Activated T-helper 2 cell treated with anti-CD3 and anti-CD28 coated beads, Interferon-gamma antibody, Interleukin-2, Interleukin-4, amounts not matched to agents 10 μg/mL and 5 μg/mL and 100 μg/mL, durations not matched to agents 14 hours and 24 hours and 36 hours (primary cell): Measurements from ENCODE around the gene MAB21L1. TPM values are rescaled to one million over a fixed set of nuclear protein-coding genes. Genes with fewer than 3 reads are reported as not detected.

Experiments used
- DNase-seq: peaks from one replicate; pipeline ENCODE4 v3.0.0; 2021; ENCODE audit warnings: low spot score
- H3K27ac Mint-ChIP-seq: one replicate; pipeline ENCODE4 v1.8.0; 2021; ENCODE audit warnings: mixed read lengths
- H3K27me3 Mint-ChIP-seq: one replicate; pipeline ENCODE4 v1.8.0; 2021; ENCODE audit warnings: low read depth, mixed read lengths
- H3K36me3 Mint-ChIP-seq: one replicate; pipeline ENCODE4 v1.8.0; 2021; ENCODE audit warnings: low read depth, mixed read lengths
- H3K4me1 Mint-ChIP-seq: one replicate; pipeline ENCODE4 v1.8.0; 2021; ENCODE audit warnings: low read depth, mixed read lengths
- H3K4me3 Mint-ChIP-seq: one replicate; pipeline ENCODE4 v1.8.0; 2021; ENCODE audit warnings: low read depth, mild to moderate bottlenecking, moderate library complexity, mixed read lengths
- H3K9me3 Mint-ChIP-seq: one replicate; pipeline ENCODE4 v1.8.0; 2021; ENCODE audit warnings: mixed read lengths
- intact Hi-C: fragments of 100-400 bp; cut with micrococcal nuclease; formaldehyde crosslinking; loops from one replicate; pipeline ENCODE4 v1.15.1; 2023
- total RNA-seq: library from RNA; stranded (reverse); gene quantifications from 2 replicates; pipeline ENCODE4 v1.2.3, GENCODE V29; 2022

The MAB21L1 gene
- total RNA-seq, 1 donor from 2014 or later = 0.07 TPM

DNA sequence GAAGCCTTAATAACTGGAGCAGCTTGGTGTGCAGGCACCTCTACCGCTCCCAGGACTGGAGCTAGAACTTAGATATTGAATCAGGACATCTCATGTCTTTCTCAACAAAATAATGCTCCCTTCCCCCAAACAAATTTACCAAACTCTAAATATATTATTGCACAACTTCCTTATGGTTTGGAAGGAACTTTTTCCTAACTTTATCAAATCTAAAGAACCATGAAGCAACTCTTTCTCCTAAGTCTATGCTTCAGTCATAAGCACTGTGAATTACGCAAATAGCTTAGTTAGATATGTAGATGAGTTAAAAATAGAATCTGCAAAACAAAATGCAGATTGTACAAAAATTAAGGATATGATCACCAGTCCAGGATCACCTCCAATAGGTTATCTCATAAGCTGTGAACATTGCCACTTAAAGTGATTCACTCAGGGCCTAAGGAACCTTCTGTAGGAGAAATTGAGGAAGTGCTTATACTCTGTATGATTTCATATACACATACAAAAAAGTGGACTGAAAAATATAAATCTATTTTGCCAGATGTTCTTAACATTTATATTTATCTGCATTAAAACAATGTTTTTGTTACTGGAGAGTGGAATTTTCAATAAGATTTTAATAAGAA lies 20.4 kb upstream of the MAB21L1 start:
- DNase-seq = no peak
- H3K4me1 Mint-ChIP-seq = no peaks in the 10 kb centered on the region
- intact Hi-C loops = no loop called here
- H3K27me3 Mint-ChIP-seq = no peaks in the 10 kb centered on the region
- no peak overlapping the region for H3K27ac Mint-ChIP-seq
- no peak overlapping the region for H3K4me3 Mint-ChIP-seq
- no peaks in the 10 kb centered on the region for H3K36me3 Mint-ChIP-seq
- H3K9me3 Mint-ChIP-seq = no peaks in the 10 kb centered on the region

DNA sequence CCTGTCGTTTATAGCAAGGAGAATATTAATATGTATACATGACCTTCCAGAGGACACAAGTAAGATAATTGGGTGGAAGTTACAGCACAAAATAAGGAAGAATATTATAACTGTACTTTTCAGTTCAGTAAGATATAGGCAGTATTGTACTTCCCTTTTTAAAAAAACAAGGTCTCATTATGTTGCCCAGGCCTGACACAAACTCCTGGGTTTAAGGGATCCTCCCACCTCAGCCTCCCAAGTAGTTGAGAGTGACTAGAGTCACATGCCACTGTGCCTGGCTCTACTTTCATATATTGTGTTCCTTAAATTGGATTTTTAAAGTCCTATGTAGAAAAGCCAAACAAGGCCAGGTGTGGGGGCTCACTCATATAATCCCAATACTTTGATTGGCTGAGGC lies 19.5 kb upstream of the MAB21L1 start:
- no peak for DNase-seq
- intact Hi-C loops = no loop called here
- H3K36me3 Mint-ChIP-seq = no peaks in the 10 kb centered on the region
- no peak overlapping the region for H3K4me3 Mint-ChIP-seq
- no peaks in the 10 kb centered on the region for H3K27me3 Mint-ChIP-seq
- H3K27ac Mint-ChIP-seq = no peak overlapping the region
- no peaks in the 10 kb centered on the region for H3K9me3 Mint-ChIP-seq
- no peaks in the 10 kb centered on the region for H3K4me1 Mint-ChIP-seq

DNA sequence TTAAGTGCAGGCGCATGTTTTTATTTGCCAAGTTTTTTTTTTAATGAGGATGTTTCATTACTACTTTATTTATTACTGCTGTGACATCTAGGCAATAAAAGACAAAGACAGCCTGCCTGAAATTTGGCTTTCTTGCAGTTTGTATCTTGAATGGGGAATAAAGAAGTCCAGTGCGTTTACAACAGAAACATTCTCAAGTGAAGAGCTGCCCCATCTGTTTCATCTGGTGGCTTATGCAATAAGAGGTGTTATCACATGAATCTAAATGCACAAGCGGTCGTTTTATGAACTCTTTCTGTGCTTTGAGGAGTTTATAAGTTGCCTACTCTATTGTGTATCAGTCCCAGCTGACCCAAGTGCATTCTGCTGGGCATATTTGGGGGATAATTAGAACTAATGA lies 12.6 kb upstream of the MAB21L1 start:
- intact Hi-C loops = no loop called here
- Mint-ChIP-seq H3K4me3 (no peak overlapping the region), H3K36me3 (no peaks in the 10 kb centered on the region), H3K4me1 (no peaks in the 10 kb centered on the region), H3K27me3 (peaks cover 2% of the 10 kb centered on the region), H3K27ac (no peak overlapping the region), H3K9me3 (no peaks in the 10 kb centered on the region)
- DNase-seq = no peak

DNA sequence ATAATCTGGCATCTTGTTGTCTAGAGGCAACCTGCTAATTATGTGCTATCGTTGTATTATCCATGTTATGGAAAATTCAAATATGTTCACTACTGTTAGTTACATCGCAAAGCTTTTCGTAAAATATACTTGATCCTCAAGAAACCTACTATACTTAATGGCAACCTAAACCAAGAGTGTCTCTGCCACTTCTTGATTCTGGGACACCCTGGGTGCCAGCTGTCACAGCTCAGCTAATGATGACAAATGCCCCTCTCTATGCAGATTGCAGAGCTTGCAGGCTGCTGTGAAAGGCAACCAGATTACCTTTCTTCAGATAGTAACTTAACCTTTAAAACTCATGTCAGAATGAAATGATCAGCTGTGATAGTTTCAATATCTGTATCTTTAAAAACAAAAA lies 8.9 kb upstream of the MAB21L1 start:
- no peaks in the 10 kb centered on the region for H3K9me3 Mint-ChIP-seq
- intact Hi-C loops = no loop called here
- H3K27ac Mint-ChIP-seq = no peak overlapping the region
- H3K4me3 Mint-ChIP-seq = no peak overlapping the region
- no peaks in the 10 kb centered on the region for H3K36me3 Mint-ChIP-seq
- peaks cover 2% of the 10 kb centered on the region for H3K27me3 Mint-ChIP-seq
- DNase-seq = no peak
- no peaks in the 10 kb centered on the region for H3K4me1 Mint-ChIP-seq

DNA sequence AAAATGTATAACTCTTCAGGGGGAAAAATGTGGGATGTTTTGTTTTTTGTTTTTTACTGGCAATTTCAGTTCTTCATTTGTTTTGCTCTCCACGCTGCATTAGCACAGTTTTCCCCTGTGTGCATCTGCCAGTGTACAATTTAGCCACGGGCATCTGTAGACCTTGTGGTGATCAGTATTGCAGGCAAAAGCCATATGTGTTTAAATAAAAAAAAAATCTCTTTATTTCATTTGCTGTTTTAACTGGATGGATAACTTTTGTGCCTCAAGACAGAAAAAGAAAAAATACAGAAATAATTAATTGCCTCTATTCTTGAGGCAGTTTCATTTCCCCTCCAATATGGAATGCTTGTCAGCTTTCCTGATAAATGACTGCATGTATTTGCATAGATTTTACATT lies 7.9 kb upstream of the MAB21L1 start:
- no peak overlapping the region for H3K4me3 Mint-ChIP-seq
- no peak overlapping the region for H3K27ac Mint-ChIP-seq
- no peaks in the 10 kb centered on the region for H3K9me3 Mint-ChIP-seq
- H3K27me3 Mint-ChIP-seq = peaks cover 2% of the 10 kb centered on the region
- no peaks in the 10 kb centered on the region for H3K36me3 Mint-ChIP-seq
- DNase-seq = no peak
- H3K4me1 Mint-ChIP-seq = no peaks in the 10 kb centered on the region
- intact Hi-C loops = no loop called here

DNA sequence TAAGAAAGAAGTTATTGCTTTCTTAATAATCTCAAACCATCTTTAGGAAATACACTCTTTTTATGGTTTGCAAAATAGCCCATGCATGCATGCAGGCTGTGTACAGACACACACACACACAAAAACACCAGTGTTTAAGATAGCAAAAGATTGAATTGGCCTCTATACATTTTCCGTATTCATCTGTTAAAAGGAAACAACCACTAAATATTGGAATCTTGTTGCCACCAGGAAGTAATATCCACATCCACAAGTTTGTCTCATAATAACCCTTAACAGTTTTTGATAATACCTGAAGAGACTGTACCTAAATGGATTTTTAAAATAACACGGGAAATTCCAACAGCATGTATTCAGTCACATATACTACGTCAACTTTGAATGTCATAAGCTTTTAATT lies 7.3 kb upstream of the MAB21L1 start:
- intact Hi-C loops = no loop called here

DNA sequence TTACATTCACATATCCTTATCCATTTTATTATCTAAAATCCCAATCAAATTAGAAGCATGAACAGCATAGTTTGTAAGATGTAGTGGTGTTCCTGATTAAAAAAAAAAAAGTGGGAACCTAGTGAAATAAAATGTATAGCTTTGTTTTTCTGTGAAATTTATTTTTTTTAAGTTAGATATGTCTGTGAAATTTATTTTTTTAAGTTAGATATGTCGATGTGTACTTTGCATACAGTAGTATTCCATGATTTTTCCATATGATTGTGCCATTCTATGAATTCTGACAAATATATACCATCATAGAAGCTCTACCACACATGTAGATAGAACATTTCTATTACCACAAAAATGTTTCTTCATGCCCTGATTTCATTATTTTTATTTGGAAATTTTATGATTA lies 6.0 kb upstream of the MAB21L1 start:
- Mint-ChIP-seq H3K4me1 (no peaks in the 10 kb centered on the region), H3K36me3 (no peaks in the 10 kb centered on the region), H3K27me3 (peaks cover 18% of the 10 kb centered on the region), H3K9me3 (no peaks in the 10 kb centered on the region), H3K4me3 (no peak overlapping the region), H3K27ac (no peak overlapping the region)
- intact Hi-C loops = no loop called here
- DNase-seq = no peak

More for the DNA sequence above, 7.3 kb upstream of the MAB21L1 start:
- Mint-ChIP-seq H3K4me3 (no peak overlapping the region), H3K4me1 (no peaks in the 10 kb centered on the region), H3K27ac (no peak overlapping the region), H3K27me3 (peaks cover 8% of the 10 kb centered on the region), H3K36me3 (no peaks in the 10 kb centered on the region), H3K9me3 (no peaks in the 10 kb centered on the region)
- DNase-seq = no peak

DNA sequence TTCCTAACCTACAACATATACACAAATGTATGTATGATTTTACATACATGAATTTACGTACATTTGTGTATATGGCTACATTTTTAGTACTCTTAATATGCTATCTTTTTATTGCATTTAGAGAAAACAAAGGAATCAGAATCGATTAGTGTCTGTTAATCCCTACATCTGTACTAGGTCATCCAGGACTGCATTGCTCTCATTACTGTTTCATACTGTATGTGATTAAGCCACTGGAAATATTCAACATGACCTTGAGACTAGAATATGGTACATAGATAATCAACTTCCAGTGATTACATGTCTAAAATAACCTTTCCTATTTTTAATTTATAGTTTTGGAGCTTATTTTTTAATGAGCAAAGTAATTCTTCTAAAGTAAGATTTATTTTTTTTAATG lies 5.3 kb upstream of the MAB21L1 start:
- Mint-ChIP-seq H3K4me3 (no peak overlapping the region), H3K36me3 (no peaks in the 10 kb centered on the region), H3K27ac (no peak overlapping the region), H3K9me3 (no peaks in the 10 kb centered on the region), H3K27me3 (peaks cover 25% of the 10 kb centered on the region), H3K4me1 (no peaks in the 10 kb centered on the region)
- DNase-seq = no peak
- intact Hi-C loops = no loop called here

DNA sequence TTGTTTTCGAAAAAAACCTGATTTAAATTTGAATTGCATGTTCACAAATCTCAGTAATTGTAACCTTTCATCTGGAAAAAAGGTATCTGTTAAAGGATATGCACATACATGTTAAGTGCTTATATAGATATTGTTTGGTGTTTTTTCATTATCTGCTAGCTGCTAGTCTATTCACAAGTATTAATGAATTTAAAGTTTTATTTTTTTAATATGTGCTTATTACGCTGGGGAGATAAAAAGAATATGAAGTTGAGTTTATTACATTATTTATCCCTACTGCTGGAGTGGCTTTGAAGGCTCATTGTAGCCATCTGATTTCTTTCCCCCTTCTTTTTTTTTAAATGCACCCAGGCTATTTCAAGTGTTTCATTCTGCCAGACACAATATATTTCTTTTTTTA lies 3.9 kb upstream of the MAB21L1 start:
- DNase-seq = no peak
- H3K27ac Mint-ChIP-seq = no peak overlapping the region
- no peak overlapping the region for H3K4me3 Mint-ChIP-seq
- H3K9me3 Mint-ChIP-seq = no peaks in the 10 kb centered on the region
- intact Hi-C loops = no loop called here
- H3K27me3 Mint-ChIP-seq = peaks cover 40% of the 10 kb centered on the region
- H3K4me1 Mint-ChIP-seq = peaks cover 12% of the 10 kb centered on the region
- no peaks in the 10 kb centered on the region for H3K36me3 Mint-ChIP-seq

DNA sequence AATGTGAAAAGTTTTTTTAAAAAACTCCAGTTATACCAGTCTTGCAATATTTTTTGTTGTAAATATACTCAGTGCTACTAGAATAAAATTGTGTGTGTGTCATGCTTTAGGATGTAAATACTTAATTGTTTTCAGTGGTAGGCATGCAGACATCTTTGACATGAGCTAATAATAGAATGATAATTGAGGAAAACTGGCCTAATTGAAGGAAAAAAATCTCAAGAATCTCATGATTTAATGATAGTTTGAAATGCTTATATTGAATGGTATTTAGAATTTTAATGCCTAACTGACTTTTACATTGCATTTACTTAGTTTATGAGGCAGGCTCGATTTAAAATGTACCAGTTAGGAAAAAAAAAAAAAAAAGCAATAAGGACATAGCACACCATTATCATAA lies 3.2 kb upstream of the MAB21L1 start:
- peaks cover 44% of the 10 kb centered on the region for H3K27me3 Mint-ChIP-seq
- no peak overlapping the region for H3K27ac Mint-ChIP-seq
- peaks cover 13% of the 10 kb centered on the region for H3K4me1 Mint-ChIP-seq

DNA sequence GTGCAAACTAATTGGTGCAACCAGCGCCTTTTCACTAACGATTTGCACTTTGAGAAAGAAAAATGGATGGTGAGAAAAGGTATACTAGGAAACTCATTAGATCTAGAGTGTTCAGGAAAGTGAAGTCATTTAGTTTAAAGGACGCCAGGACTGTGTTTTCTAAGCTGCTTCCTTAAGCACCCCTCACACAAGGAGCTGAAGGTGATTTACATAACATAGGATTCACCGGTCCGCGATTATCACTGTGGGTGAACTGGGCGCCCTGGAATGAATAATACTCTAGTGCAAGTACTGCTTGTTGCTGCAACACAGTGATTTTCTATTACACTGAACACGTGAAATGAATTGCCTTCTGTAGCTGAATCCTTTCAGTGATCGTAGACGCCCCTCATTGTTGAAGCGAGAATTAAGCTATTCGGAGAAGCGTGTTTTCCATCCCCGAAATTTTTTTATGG lies 2.6 kb upstream of the MAB21L1 start:
- peaks cover 13% of the 10 kb centered on the region for H3K4me1 Mint-ChIP-seq
- H3K4me3 Mint-ChIP-seq = no peak overlapping the region
- no peaks in the 10 kb centered on the region for H3K9me3 Mint-ChIP-seq
- peaks cover 49% of the 10 kb centered on the region for H3K27me3 Mint-ChIP-seq
- no peak for DNase-seq
- no peak overlapping the region for H3K27ac Mint-ChIP-seq
- intact Hi-C loops = loop anchor here (5.0 kb wide), 1 partner anchor 537 kb away; the partner anchor contains the start of gene NBEA
- H3K36me3 Mint-ChIP-seq = no peaks in the 10 kb centered on the region

More for the DNA sequence above, 3.2 kb upstream of the MAB21L1 start:
- intact Hi-C loops = loop anchor here (5.0 kb wide), 1 partner anchor 537 kb away; the partner anchor contains the start of gene NBEA
- H3K36me3 Mint-ChIP-seq = no peaks in the 10 kb centered on the region
- no peak for DNase-seq
- H3K4me3 Mint-ChIP-seq = no peak overlapping the region
- H3K9me3 Mint-ChIP-seq = no peaks in the 10 kb centered on the region

DNA sequence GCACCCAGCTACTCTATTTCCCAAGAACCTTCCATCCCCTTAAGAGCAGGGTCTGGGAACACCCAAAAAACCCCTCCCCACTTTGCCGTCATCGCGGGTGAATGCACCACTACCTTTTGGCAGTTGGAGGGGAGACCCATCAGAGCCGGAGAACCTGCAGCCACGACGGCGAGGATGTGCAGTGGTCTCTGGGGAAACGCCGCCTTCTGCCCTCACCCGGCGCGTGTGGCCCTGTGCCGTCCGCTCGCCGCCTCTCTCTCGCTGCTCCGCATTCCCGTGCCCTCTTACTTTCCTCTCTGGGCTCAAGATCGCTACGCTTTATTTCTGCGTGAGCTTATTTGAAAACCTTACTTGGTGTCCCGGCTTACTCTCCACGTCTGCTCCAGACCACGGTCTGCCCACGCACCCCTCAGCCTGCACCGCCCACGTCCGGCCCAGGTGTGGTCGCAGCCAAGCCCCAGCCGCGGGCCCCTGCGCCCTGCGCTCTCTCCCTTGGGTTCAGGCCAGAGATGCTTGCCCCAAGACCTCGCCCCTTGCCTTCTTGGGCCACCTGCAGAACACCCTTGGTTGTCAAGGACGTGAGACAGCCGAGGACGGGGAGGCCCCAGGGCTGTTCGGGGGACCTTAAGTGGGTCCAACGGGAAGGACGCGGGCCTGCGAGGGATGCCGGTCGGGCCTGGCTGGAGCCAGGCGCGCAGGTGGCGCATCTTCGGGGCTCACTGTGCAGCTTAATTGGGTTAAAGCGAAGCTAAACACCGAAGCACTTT lies 2.0 kb upstream of the MAB21L1 start:
- H3K27ac Mint-ChIP-seq = no peak overlapping the region
- no peak overlapping the region for H3K4me3 Mint-ChIP-seq
- no peaks in the 10 kb centered on the region for H3K9me3 Mint-ChIP-seq
- H3K27me3 Mint-ChIP-seq = peaks cover 53% of the 10 kb centered on the region
- no peaks in the 10 kb centered on the region for H3K36me3 Mint-ChIP-seq
- peaks cover 13% of the 10 kb centered on the region for H3K4me1 Mint-ChIP-seq
- intact Hi-C loops = loop anchor here (5.0 kb wide), 1 partner anchor 536 kb away; the partner anchor contains the start of gene NBEA
- no peak for DNase-seq

DNA sequence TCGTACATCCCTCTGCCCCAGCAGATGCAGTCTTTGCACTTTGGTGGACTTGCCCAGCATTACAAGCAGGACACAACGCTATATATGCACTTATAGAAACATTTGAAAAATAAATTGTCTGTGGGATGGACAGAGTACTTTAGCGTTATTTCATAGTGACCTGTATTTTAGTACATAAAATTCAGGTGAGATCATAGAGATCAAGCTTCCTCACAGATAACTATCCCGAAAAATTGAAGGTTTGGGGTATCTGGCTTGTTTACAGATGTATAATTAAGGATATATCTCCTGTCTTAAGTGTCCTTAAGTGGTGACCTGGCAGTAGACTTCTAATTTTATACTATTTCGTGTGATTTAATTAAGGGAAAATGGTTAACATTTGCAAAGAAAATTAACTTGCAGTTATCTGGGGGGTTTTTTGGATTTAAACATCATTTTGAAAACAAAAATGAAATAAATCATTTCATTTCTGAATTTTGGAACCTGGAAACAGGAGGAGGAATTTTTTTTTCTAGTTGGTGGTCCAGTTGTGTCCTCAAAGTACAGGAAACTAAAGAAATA lies 977 bp upstream of the MAB21L1 start:
- no peaks in the 10 kb centered on the region for H3K36me3 Mint-ChIP-seq
- H3K27me3 Mint-ChIP-seq = peaks cover 58% of the 10 kb centered on the region
- no peaks in the 10 kb centered on the region for H3K9me3 Mint-ChIP-seq
- intact Hi-C loops = loop anchor here (5.0 kb wide), 1 partner anchor 535 kb away; the partner anchor contains the start of gene NBEA
- H3K4me3 Mint-ChIP-seq = no peak overlapping the region
- H3K4me1 Mint-ChIP-seq = peaks cover 13% of the 10 kb centered on the region
- DNase-seq = no peak
- H3K27ac Mint-ChIP-seq = no peak overlapping the region
